NT2/D1 (cell line): ENCODE results near the gene SERPIND1.

Experiments used
- DNase-seq: peaks from one replicate; pipeline ENCODE4 v3.0.0-alpha.2; 2011; ENCODE audit warnings: low read depth, low spot score
- H3K27me3 ChIP-seq: 2 replicates; pipeline ENCODE4 v1.6.0; 2011; ENCODE audit warnings: mild to moderate bottlenecking; ENCODE audit not compliant: insufficient read length, insufficient read depth
- H3K36me3 ChIP-seq: 2 replicates; pipeline ENCODE4 v1.6.1; 2011; ENCODE audit warnings: mild to moderate bottlenecking, low read length, mixed read lengths; ENCODE audit not compliant: insufficient read depth, insufficient read length
- H3K4me1 ChIP-seq: 2 replicates; pipeline ENCODE4 v1.5.1; 2011; ENCODE audit not compliant: insufficient read depth, insufficient read length
- H3K4me3 ChIP-seq: 2 replicates; pipeline ENCODE4 v1.5.1; 2011; ENCODE audit warnings: low read depth; ENCODE audit not compliant: insufficient read length
- H3K9ac ChIP-seq: 2 replicates; pipeline ENCODE4 v1.6.0; 2011; ENCODE audit warnings: low read depth; ENCODE audit not compliant: insufficient read length
- H3K9me3 ChIP-seq: 2 replicates; pipeline ENCODE4 v1.5.1; 2011; ENCODE audit warnings: mild to moderate bottlenecking, low read length; ENCODE audit not compliant: insufficient read depth
- SUZ12 ChIP-seq: IDR thresholded peaks from 2 replicates; pipeline ENCODE4 v1.6.1; 2011; ENCODE audit not compliant: insufficient read length, insufficient read depth; ENCODE audit errors: extremely low read depth
- YY1 ChIP-seq: IDR thresholded peaks from 2 replicates; pipeline ENCODE4 v1.6.1; 2011; ENCODE audit not compliant: insufficient read length, insufficient read depth
- ZNF274 ChIP-seq: IDR thresholded peaks from 2 replicates; pipeline ENCODE4 v1.6.1; 2011; ENCODE audit warnings: mild to moderate bottlenecking, low read depth, low read length

The SERPIND1 gene

DNA sequence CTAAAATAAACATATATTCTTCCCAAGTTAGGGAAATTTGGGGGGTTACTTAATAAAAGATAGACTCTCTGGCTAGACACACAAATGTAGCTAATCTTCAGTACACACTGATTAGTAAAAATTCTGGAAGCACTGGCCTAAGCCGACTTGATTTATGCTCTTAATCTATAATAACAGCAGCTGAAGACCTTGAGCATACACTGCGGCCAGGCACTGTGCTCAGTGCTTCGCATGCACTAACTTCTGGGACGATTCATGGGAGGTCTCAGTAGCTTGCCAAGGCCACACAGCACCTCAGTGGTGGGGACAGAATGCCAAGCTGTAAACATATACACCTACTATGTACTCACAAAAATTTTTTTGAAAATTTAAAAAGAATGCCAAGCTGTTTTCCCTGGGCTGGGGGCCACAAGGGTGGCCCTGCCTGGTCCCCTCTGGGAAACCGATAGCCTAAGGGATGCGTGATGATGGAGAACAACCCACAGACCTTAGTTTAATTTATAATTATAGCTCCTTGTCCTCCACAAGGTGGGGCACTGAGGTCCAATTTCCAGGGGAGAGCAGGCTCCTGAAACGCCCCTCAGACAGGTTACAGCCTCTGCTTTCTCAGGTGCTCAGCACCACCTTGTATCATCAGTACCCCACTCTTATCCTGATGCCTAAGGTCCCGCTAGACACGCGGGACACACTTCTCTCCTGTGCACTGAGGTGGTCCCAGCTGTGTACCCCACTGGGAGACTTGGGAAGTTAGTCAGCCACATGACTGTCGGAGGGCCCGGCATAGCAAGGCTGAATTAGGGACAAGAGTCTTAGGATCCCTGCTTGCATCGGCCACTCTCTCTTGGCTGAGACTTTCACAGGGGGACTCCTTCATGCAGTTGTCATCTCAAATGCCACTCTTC, 20.1 kb downstream of the SERPIND1 start:
- no peak for DNase-seq
- H3K27me3 ChIP-seq: no peaks in the 10 kb centered on the region
- no peak overlapping the region for H3K9ac ChIP-seq
- H3K4me3 ChIP-seq: no peak overlapping the region
- TF ChIP-seq ZNF274: no peak
- TF ChIP-seq YY1: no peak
- TF ChIP-seq SUZ12: no peak
- peaks cover 59% of the 10 kb centered on the region for H3K36me3 ChIP-seq
- H3K9me3 ChIP-seq: no peaks in the 10 kb centered on the region
- H3K4me1 ChIP-seq: no peaks in the 10 kb centered on the region

DNA sequence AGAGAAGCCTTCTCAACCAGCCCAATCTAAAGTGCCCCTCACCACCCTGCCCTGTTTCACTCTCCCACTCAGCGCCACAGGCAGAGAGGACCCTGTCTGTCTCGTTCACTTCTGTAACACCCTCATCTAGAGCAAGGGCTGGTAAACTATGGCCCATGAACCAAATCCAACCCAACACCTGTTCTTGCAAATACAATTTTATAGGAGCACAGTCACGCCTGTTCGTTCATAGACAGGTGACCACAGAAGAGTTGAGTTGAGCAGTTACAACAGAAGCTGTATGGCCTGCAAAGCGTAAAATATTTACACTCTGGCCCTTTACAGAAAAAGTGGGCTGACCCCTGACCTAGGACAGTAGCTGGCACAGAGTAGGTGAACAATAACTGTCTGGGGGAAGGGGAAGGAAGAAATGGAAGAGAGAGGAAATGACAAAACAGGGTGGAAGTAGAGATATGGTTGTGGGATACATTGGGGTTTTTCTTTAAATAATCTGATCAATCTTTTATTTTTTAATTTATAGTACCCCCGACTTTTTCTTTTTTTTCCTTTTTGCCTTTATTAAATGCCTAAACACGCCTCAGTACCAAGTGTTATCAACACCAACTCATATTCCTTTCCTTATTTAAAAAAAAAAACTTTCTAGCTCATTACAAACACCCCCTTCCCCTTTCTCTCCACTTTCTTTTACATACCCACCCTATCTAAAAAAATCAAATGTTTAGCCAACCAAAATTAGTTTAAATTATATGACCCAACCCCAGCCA, 20.9 kb downstream of the SERPIND1 start:
- H3K9ac ChIP-seq: no peak overlapping the region
- H3K4me3 ChIP-seq: no peak overlapping the region
- TF ChIP-seq SUZ12: no peak
- TF ChIP-seq ZNF274: no peak
- no peak for TF ChIP-seq YY1
- H3K36me3 ChIP-seq: peaks cover 65% of the 10 kb centered on the region
- H3K27me3 ChIP-seq: no peaks in the 10 kb centered on the region
- no peaks in the 10 kb centered on the region for H3K4me1 ChIP-seq
- no peak for DNase-seq
- H3K9me3 ChIP-seq: no peaks in the 10 kb centered on the region

DNA sequence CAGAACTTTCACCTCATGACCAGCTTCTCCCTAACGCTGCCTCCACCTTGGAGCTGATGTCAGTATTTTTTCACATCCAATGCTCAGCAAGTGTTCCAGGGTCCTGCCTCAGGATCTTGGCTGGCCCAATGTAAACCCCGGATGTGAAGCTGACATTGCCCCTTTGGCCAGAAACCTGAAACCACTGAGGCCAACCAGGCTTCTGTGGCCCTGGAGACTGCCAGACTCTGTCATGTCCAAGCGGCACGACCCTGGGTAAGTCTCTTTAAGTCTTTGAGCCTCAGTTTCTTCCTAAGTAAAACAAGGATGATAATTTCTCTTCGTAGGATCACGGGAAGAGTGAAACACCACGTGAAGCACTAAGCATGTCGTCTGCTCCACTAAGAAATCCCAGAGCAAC, 22.8 kb downstream of the SERPIND1 start:
- Histone ChIP-seq H3K4me1 (no peaks in the 10 kb centered on the region), H3K9me3 (no peaks in the 10 kb centered on the region), H3K9ac (no peak overlapping the region), H3K36me3 (peaks cover 72% of the 10 kb centered on the region), H3K27me3 (no peaks in the 10 kb centered on the region), H3K4me3 (no peak overlapping the region)
- DNase-seq: no peak
- TF ChIP-seq ZNF274: no peak
- no peak for TF ChIP-seq YY1
- TF ChIP-seq SUZ12: no peak

DNA sequence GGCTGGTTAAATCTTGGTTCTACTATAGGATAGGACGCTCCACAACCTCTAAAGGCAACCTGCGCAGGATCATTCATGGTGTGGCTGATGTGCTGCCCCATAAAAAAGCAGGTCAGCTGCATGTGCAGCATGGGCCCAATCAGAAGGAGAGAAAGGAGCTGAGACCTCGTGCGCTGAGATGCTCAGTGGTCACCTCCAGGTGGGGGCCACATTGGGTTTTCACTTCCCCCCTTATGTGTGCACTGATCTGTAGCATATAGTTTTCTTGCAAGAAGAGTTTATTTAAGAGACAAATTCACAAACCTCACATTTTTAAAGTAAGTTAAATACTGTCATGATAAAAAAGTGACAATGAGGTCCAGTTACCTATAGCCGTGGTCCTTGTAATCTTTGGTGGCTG, 24.3 kb downstream of the SERPIND1 start:
- no peaks in the 10 kb centered on the region for H3K9me3 ChIP-seq
- no peak overlapping the region for H3K9ac ChIP-seq
- H3K4me3 ChIP-seq: no peak overlapping the region
- no peak for TF ChIP-seq YY1
- no peak for TF ChIP-seq SUZ12
- TF ChIP-seq ZNF274: no peak
- H3K4me1 ChIP-seq: no peaks in the 10 kb centered on the region
- no peaks in the 10 kb centered on the region for H3K27me3 ChIP-seq
- H3K36me3 ChIP-seq: peaks cover 76% of the 10 kb centered on the region
- no peak for DNase-seq

DNA sequence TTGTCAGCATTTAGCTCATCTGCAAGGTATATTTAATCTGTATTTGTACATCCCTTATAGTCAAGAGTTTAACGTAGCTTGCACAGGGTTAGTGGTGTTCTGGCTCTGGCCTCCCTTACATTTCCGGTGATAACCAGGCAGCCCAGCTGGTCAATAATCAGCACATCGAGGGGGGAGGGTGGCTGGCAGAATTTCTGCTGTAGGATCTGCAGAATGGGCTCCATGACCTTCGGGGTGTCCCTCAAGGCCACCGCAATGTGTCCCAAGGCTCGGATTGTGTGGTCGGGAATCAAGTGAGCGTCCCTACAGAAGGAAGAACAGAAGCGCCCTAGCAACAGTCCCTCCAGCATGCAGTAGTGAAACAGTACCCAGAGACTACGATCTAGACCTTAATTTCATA, 25.1 kb downstream of the SERPIND1 start:
- H3K4me3 ChIP-seq: no peak overlapping the region
- peaks cover 81% of the 10 kb centered on the region for H3K36me3 ChIP-seq
- no peaks in the 10 kb centered on the region for H3K27me3 ChIP-seq
- H3K9me3 ChIP-seq: no peaks in the 10 kb centered on the region
- no peak for DNase-seq
- no peak overlapping the region for H3K9ac ChIP-seq
- TF ChIP-seq YY1: no peak
- no peak for TF ChIP-seq SUZ12
- no peak for TF ChIP-seq ZNF274
- H3K4me1 ChIP-seq: no peaks in the 10 kb centered on the region

DNA sequence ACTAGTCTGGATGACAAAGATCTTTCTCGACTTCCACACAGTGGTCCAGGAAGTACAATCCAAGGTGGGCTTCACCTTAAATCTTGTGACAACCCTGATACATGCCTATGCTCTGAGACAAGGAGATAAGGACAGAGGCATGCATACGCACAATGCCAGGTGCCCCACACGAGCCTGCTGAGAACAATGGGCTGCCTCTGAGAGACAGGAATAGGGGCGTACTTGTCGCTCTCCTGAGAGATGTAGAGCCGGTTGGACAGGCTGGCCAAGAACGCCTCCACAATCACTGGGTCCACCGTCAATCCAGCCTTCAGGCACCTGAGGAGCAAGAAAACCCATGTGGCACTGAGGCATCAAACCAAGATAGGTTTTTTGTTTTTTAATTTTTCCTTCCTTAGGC, 25.5 kb downstream of the SERPIND1 start:
- no peak overlapping the region for H3K9ac ChIP-seq
- TF ChIP-seq SUZ12 (no peak), YY1 (no peak), ZNF274 (no peak)
- H3K36me3 ChIP-seq: peaks cover 83% of the 10 kb centered on the region
- no peak for DNase-seq
- H3K9me3 ChIP-seq: no peaks in the 10 kb centered on the region
- H3K27me3 ChIP-seq: no peaks in the 10 kb centered on the region
- H3K4me3 ChIP-seq: no peak overlapping the region
- H3K4me1 ChIP-seq: no peaks in the 10 kb centered on the region

DNA sequence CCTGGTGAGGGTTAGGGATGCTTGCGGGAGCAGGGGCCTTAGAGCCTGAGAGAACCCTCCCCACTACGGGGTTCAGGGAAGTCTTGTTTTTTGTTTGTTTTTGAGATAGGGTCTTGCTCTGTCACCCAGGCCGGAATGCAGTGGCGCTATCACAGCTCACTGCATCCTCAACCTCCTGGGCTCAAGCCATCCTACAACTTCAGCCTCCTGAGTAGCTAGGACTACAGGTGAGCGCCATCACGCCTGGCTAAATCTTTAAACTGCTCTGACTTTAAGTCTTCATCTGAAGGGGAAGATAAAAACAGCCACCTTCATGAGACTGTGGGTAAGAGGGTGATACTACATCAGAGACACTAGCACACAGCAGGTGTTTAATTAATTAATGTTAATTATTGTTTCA, 28.5 kb downstream of the SERPIND1 start:
- TF ChIP-seq SUZ12: no peak
- no peak for TF ChIP-seq YY1
- TF ChIP-seq ZNF274: no peak
- Histone ChIP-seq H3K9me3 (no peaks in the 10 kb centered on the region), H3K36me3 (peaks cover 67% of the 10 kb centered on the region), H3K27me3 (no peaks in the 10 kb centered on the region), H3K4me1 (peaks cover 1% of the 10 kb centered on the region), H3K4me3 (no peak overlapping the region), H3K9ac (no peak overlapping the region)
- no peak for DNase-seq
